Spleen (tissue), 7 donors: ENCODE data around the gene ACAT2.

Experiments
- CTCF ChIP-seq, 11 experiments: fragments of 200-600 bp in 7 of 11; fragments of 450-650 bp in 4 of 11; sonication (generic) in 4 of 11; IDR thresholded peaks in 8 of 11; conservative IDR thresholded peaks in 3 of 11; 1 replicate in 7 of 11; 2 replicates in 4 of 11; pipeline versions ENCODE4 v1.4.0 to v1.8.0; 2016 to 2021; ENCODE audit warnings: antibody characterized with exemption in 11 of 11, inconsistent platforms in 4 of 11, mild to moderate bottlenecking in 1 of 11
- POLR2AphosphoS5 ChIP-seq, 3 donors: sonication (generic); formaldehyde crosslinking; IDR thresholded peaks; one replicate each; pipeline ENCODE4 v1.5.1; 2017; ENCODE audit warnings: antibody characterized with exemption in 3 of 3
- donor health status: DM: no; HTN: no; CAD: no; lungs with moderate emphysema.
- donor health status: DM: no; HTN: no; CAD: no.
- donor health status: DM: no; HTN: no; CAD: no.

GRCh38 chr6:159807150-159807858 is 45.5 kb downstream of the ACAT2 start:
- TF ChIP-seq POLR2AphosphoS5 (IDR thresholded peaks at IDR 0.05): no peak
- no peak for TF ChIP-seq CTCF (IDR thresholded peaks at IDR 0.05 in 8 of 11, conservative IDR thresholded peaks at IDR 0.05 in 3 of 11)
